Hematopoietic multipotent progenitor cell treated with erythropoietin and hydrocortisone succinate and interleukin-3 and kit ligand, for 6 days (in vitro differentiated cells): ENCODE results near the gene POTEH.
"Not testable (repeated sequence)": the region's sequence is repeated elsewhere in the genome, so short reads cannot be mapped to it uniquely, and the experiment has no call there.

Experiments used
- DNase-seq: peaks from one replicate; pipeline ENCODE4 v3.0.0-alpha.2; 2015

The POTEH gene

DNA sequence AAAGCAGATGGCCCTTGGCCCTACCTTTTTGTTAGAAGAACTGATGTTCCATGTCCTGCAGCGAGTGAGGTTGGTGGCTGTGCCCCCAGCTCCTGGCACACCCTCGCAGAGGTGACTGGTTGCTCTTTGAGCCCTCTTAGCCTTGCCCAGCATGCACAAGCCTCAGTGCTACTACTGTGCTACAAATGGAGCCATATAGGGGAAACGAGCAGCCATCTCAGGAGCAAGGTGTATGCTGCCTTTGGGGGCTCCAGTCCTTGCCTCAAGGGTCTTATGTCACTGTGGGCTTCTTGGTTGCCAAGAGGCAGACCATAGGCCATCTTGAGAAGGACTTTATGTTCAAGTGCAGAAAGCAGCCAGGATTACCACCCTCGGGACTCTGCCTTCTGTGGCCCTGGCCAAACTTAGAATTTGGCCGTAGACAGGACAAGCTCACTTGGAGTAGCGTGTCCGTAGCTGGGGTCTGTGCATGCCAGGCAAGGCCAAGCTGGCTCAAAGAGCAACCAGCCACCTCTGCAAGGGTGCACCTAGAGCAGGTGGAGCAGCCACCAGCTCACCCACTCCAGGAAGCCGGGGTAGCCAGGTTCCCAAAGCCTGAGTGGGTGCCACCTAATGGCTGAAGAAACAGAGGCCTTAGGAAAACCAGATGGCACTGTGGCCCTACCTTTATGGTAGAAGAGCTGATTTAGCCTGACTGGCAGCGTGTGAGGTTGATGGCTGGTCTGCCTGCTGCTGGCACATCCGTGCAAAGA is 48.5 kb downstream of the POTEH start:
- DNase-seq = not testable (repeated sequence)

DNA sequence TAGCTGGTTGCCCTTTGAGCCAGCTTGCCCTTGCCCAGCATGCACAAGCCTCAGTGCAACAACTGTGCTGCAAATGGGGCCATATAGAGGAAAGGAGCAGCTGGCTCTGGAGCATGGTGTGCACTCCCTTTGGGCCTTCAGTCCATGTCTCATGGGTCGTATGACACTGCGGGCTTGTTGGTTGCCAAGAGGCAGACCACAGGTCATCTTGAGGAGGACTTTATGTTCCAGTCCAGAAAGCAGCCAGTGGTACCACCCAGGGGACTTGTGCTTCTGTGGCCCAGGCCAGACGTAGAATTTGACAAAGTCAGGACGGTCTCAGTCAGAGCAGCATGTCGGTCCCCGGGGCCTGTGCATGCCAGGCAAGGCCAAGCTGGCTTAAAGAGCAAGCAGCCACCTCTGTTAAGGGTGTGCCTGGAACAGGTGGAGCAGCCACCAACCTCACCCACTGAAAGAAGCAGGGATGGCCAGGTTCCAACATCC is 49.1 kb downstream of the POTEH start:
- not testable (repeated sequence) for DNase-seq

DNA sequence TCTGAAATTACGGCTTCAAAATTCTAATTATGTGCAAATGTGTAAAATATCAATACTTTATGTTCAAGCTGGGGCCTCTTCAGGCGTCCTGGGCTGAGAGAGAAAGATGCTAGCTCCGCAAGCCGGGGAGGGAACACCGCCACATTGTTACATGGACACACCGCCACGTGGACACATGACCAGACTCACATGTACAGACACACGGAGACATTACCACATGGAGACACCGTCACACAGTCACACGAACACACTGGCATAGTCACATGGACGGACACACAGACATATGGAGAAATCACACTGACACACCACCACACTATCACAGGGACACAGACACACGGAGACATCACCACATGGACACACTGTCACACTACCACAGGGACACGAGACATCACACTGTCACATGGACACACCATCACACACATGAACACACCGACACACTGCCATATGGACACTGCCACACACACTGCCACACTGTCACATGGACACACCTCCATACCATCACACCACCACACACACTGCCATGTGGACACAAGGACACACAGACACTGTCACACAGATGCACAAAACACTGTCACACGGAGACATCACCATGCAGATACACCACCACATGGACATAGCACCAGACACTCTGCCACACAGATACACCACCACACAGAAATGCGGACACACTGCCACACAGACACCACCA is 58.0 kb downstream of the POTEH start:
- not testable (repeated sequence) for DNase-seq

DNA sequence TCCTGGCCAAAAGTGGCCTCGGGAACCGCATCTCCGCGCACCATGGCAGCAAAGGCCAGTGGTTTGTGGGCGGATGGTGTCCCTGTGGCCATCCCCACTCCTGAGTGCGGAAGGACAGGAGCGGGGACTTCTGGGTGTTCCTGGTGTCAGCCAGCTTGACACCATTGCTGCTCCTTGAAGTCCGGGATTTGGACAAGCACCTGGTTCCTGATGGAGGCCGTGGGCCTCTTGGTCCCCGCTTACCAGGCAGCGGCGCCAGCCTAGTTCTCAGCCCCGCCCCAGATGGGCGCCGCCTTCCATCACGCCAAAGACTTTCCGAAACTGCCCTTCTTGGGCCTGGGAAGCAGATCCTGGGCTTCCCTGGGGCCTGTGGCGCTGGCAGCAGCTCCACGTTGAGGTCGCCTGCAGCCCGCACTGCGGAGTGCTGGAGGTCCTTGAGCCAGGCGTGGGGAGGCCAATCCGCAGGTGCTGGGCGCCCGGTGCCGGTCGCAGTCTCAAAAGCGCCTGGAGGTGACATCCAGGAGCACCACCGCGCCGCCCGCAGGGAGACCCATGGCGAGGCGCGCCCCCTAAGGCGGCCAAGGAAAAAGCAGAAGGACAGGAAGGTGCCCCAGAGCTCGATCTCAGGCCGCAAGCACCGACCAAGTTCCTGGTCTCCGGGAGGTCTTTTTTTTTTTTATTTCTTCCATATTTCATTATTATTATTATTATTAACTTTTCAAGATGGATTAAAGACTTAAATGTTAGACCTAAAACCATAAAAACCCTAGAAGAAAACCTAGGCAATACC is 59.5 kb downstream of the POTEH start:
- DNase-seq = not testable (repeated sequence)

DNA sequence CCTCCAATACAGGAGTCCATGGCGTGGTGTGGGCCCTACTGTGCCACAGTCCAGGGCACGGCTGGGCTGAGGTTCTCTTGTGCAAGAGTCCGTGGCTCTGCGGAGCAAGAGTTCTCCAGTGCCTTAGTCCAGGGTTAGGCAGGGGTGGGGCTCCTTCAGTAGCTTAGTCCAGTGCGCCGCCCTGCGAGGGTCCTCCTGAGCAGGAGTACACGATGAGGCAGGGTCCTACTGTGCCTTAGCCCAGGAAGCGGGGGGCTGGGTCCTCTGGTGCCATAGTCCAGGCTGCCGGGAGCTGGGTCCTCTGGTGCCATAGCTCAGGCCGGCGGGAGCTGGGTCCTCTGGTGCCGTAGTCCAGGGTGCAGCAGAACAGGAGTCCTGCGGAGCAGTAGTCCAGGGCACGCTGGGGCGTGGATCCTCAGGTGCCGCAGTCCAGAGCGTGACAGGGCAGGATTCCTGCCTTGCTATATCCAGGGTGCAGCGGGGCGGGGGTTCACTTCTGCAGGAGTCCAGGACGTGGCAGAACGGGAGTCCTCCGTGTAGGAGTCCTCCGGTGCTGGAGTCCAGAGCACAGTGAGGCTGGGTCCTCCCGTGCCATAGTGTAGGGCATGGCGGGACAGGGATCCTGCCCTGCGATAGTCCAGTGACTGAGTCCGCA is 69.7 kb downstream of the POTEH start:
- not testable (repeated sequence) for DNase-seq

DNA sequence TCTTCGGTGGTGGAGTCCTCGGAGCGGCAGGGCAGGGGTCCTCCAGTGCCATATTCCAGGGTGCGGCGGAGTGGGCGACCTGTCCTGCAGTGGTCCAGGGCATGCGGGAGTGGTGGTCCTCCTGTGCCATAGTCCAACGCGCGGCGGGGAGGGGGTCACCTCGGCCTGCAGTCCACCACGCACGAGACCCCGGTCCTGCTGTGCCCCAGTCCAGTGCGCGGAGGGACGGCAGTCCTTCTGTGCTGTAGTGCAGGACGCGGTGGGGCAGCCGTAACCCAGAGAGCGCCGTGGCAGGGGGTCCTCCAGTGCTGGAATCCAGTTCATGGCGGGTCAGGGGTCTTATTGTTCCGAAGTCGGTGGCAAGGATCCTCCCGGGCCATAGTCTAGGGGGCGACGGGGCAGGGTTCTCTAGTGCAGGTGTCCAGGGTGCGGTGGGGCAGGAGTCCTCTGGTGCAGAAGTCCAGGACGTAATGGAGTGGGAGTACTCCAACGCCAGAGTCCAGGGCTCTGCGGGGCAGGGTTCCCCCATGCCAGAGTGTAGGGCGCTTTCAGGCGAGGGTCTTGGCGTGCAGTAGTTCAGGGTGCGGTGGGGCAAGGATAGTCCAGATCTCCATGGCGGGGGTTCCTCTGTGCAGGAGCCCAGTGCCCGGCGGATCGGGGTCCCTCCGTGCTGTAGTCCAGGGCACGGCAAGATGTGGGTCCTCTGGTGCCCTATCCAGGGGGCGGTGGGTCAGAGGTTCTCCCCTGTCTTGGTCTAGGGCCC is 70.7 kb downstream of the POTEH start:
- DNase-seq = not testable (repeated sequence)

DNA sequence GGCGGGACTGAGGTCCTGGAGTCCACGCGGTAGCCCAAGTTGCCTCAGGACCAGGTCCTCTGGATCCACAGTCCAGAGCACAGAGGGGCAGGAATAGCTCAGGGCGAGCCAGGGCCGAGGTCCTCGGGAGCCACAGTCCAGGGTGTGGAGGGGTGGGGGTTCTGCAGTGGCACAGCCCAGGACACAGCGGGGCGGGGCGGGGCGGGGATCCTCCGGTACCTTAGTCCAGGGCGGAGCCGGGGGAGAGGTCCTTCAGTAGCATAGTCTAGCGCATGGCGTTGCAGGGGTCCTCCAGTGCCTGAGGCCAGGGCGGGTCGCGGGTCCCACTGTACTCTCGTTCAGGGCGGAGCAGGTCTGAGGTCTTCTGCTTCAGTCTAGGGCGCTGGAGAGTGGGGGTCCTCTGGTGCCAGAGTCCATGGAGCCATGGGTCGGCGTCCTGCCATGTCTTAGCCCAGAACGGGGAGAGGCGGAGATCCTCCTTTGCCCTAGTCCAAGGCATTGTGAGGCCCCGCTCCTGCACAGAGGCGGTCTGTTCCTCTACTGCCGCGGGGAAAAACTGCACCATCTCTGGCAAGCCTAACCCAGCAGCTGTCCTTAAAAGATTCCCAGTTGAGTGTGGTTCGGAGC is 71.4 kb downstream of the POTEH start:
- DNase-seq = not testable (repeated sequence)

DNA sequence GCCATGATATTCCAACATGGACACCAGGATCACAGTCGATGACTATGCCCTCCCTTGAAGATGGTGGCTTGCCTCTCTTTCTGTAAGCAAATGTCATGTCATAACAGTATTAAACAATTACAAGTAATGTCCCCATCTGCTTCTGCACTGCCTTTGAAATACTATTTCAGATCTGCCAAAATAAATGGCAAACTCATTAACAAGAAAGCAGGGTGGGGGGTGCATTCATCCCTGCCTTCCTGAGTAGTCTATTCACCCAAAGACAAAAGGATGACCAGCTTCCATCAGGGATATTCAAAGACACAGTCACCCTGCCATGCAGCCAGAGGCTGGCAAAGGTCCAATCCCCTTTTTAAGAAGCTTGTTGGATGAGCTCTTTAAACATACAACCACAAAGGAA is 73.7 kb downstream of the POTEH start:
- not testable (repeated sequence) for DNase-seq
